SK-N-SH (cell line): Measurements from ENCODE around the gene CHPF. TPM values are rescaled to one million over a fixed set of nuclear protein-coding genes. Genes with fewer than 3 reads are reported as not detected.

Source experiments
- CTCF ChIA-PET: fragments of 300-600, 350-600 bp; formaldehyde crosslinking; extraction: SDS; loops from one replicate; lab custom pipeline; 2021; lab: Yijun Ruan, JAX
- POLR2A ChIA-PET: fragments of 350-600 bp; sonication (Branson Sonifier 250); formaldehyde crosslinking; extraction: SDS; loops from one replicate; lab custom pipeline; 2020; ENCODE audit warnings: antibody characterized with exemption, inconsistent platforms; lab: Yijun Ruan, JAX
- DNase-seq: peaks from one replicate; pipeline ENCODE4 v3.0.0; 2012
- H2AFZ ChIP-seq: fragments of 200-600 bp; sonication (generic); 2 replicates; pipeline ENCODE4 v1.8.1; 2016; ENCODE audit warnings: antibody characterized with exemption, mild to moderate bottlenecking, low read depth
- H3F3A ChIP-seq: fragments of 200-600 bp; sonication (generic); replicated peaks from 2 replicates; pipeline ENCODE3; 2016; ENCODE audit warnings: antibody characterized with exemption, mild to moderate bottlenecking; ENCODE audit not compliant: insufficient read depth
- H3K27ac ChIP-seq, 2 experiments: fragments of 200-500 bp in 1 of 2; fragments of 200-600 bp in 1 of 2; sonication (Bioruptor generic) in 1 of 2; sonication (generic), shearing (Covaris generic) in 1 of 2; 2 replicates each; pipeline versions ENCODE4 v1.5.1 to v1.6.1; 2014 to 2016; ENCODE audit warnings: low read depth in 2 of 2, inconsistent platforms in 1 of 2, low read length in 1 of 2, mild to moderate bottlenecking in 1 of 2, mixed read lengths in 1 of 2
- H3K27me3 ChIP-seq: fragments of 200-600 bp; sonication (generic), shearing (Covaris generic); 2 replicates; pipeline ENCODE4 v1.6.1; 2016; ENCODE audit warnings: mixed run types; ENCODE audit not compliant: insufficient read depth
- H3K36me3 ChIP-seq, 2 experiments: fragments of 200-500 bp in 1 of 2; fragments of 200-600 bp in 1 of 2; sonication (Bioruptor generic) in 1 of 2; sonication (generic) in 1 of 2; replicated peaks in 1 of 2; 2 replicates each; pipeline versions ENCODE3 to v1.5.1; 2014 to 2016; ENCODE audit warnings: low read length in 1 of 2, mild to moderate bottlenecking in 1 of 2; ENCODE audit not compliant: insufficient read depth in 2 of 2, control insufficient read depth in 1 of 2
- H3K4me1 ChIP-seq, 2 experiments: fragments of 200-500 bp in 1 of 2; fragments of 200-600 bp in 1 of 2; sonication (Bioruptor generic) in 1 of 2; sonication (generic), shearing (Covaris generic) in 1 of 2; 2 replicates each; pipeline versions ENCODE4 v1.5.1 to v1.6.1; 2014 to 2016; ENCODE audit warnings: low read depth in 1 of 2, low read length in 1 of 2, mixed run types in 1 of 2; ENCODE audit not compliant: insufficient read depth in 2 of 2, control insufficient read depth in 1 of 2
- H3K4me2 ChIP-seq: fragments of 200-600 bp; sonication (generic), shearing (Covaris generic); 2 replicates; pipeline ENCODE4 v1.6.1; 2017; ENCODE audit warnings: mixed run types
- H3K4me3 ChIP-seq, 2 experiments: fragments of 200-500 bp in 1 of 2; fragments of 200-600 bp in 1 of 2; sonication (Bioruptor generic) in 1 of 2; sonication (generic), shearing (Covaris generic) in 1 of 2; 2 replicates each; pipeline versions ENCODE4 v1.5.1 to v1.8.1; 2014 to 2016; ENCODE audit warnings: low read depth in 2 of 2, inconsistent platforms in 1 of 2, low read length in 1 of 2, mild to moderate bottlenecking in 1 of 2, mixed read lengths in 1 of 2, moderate library complexity in 1 of 2
- H3K79me2 ChIP-seq: fragments of 200-600 bp; sonication (generic); 2 replicates; pipeline ENCODE4 v1.8.1; 2017; ENCODE audit warnings: mild to moderate bottlenecking; ENCODE audit not compliant: insufficient read depth
- H3K9ac ChIP-seq: fragments of 200-600 bp; sonication (generic); 2 replicates; pipeline ENCODE4 v1.6.1; 2017; ENCODE audit warnings: mixed run types
- H3K9me2 ChIP-seq: fragments of 200-600 bp; sonication (generic); 2 replicates; pipeline ENCODE4 v1.6.1; 2017; ENCODE audit warnings: mixed run types
- H3K9me3 ChIP-seq: fragments of 200-600 bp; sonication (generic); 2 replicates; pipeline ENCODE4 v1.6.1; 2017; ENCODE audit warnings: mixed run types, mild to moderate bottlenecking, moderate library complexity
- H4K20me1 ChIP-seq: fragments of 200-600 bp; sonication (generic); 2 replicates; pipeline ENCODE4 v1.6.1; 2017; ENCODE audit warnings: mild to moderate bottlenecking, mixed run types; ENCODE audit not compliant: insufficient read depth
- CHD2 ChIP-seq: fragments of 150-350 bp; IDR thresholded peaks from 2 replicates; pipeline ENCODE4 v1.6.1; 2018; ENCODE audit warnings: low read length; ENCODE audit not compliant: partially characterized antibody
- ELF1 ChIP-seq: IDR thresholded peaks from 2 replicates; pipeline ENCODE4 v1.4.0; 2012
- EP300 ChIP-seq, 2 experiments: IDR thresholded peaks; 2 replicates each; pipeline versions ENCODE4 v1.4.0 to v1.6.1; 2012; ENCODE audit warnings: borderline replicate concordance in 1 of 2, low read depth in 1 of 2, low read length in 1 of 2
- FOSL2 ChIP-seq: IDR thresholded peaks from 2 replicates; pipeline ENCODE4 v1.4.0; 2012; ENCODE audit warnings: low read depth, mild to moderate bottlenecking, moderate library complexity, borderline replicate concordance
- FOXJ3 ChIP-seq: sonication (generic); formaldehyde crosslinking; IDR thresholded peaks from 2 replicates; pipeline ENCODE4 v1.5.1; 2020; ENCODE audit warnings: mild to moderate bottlenecking, missing genetic modification reagents
- GABPA ChIP-seq: IDR thresholded peaks from 2 replicates; pipeline ENCODE4 v1.4.0; 2012; ENCODE audit warnings: low read depth, mild to moderate bottlenecking
- GATA2 ChIP-seq: sonication (generic); formaldehyde crosslinking; IDR thresholded peaks from 2 replicates; pipeline ENCODE4 v1.5.0; 2020; ENCODE audit warnings: mild to moderate bottlenecking, missing genetic modification reagents
- IRF3 ChIP-seq: fragments of 150-350 bp; IDR thresholded peaks from 2 replicates; pipeline ENCODE4 v1.6.1; 2016; ENCODE audit warnings: mild to moderate bottlenecking, low read depth, low read length
- MEF2A ChIP-seq: IDR thresholded peaks from 2 replicates; pipeline ENCODE4 v1.4.0; 2012; ENCODE audit warnings: low read depth, borderline replicate concordance
- MXI1 ChIP-seq: IDR thresholded peaks from 2 replicates; pipeline ENCODE4 v1.6.1; 2012; ENCODE audit warnings: mild to moderate bottlenecking, low read depth, low read length, improper control_type of control experiment
- PBX3 ChIP-seq: IDR thresholded peaks from 2 replicates; pipeline ENCODE4; 2012
- RFX5 ChIP-seq: IDR thresholded peaks from 2 replicates; pipeline ENCODE4 v1.6.1; 2012; ENCODE audit warnings: mild to moderate bottlenecking, improper control_type of control experiment, low read length
- SIN3A ChIP-seq: IDR thresholded peaks from 2 replicates; pipeline ENCODE4 v1.6.1; 2012; ENCODE audit warnings: low read depth, mild to moderate bottlenecking, low read length, moderate library complexity, borderline replicate concordance
- SMC3 ChIP-seq: IDR thresholded peaks from 2 replicates; pipeline ENCODE4 v1.6.1; 2012; ENCODE audit warnings: low read depth, low read length, improper control_type of control experiment
- TEAD4 ChIP-seq: IDR thresholded peaks from 2 replicates; pipeline ENCODE4 v1.4.0; 2012; ENCODE audit warnings: mild to moderate bottlenecking, borderline replicate concordance; ENCODE audit not compliant: insufficient read depth
- USF2 ChIP-seq: fragments of 150-350 bp; IDR thresholded peaks from 2 replicates; pipeline ENCODE4 v1.6.1; 2017; ENCODE audit warnings: antibody characterized with exemption, low read length, low read depth, borderline replicate concordance
- YY1 ChIP-seq: IDR thresholded peaks from 2 replicates; pipeline ENCODE4 v1.4.0; 2012; ENCODE audit warnings: low read depth, mild to moderate bottlenecking
- WGBS: methylation state at CpG from one replicate; pipeline ENCODE4 v1.1.6; 2017; ENCODE audit warnings: low lambda C conversion rate; 5-methylcytosine and 5-hydroxymethylcytosine counted together
- polyA plus RNA-seq, 3 experiments: library from polyadenylated mRNA; depleted of rRNA; stranded (reverse); fragments of >200 nt; gene quantifications; 2 replicates each; pipeline ENCODE4 v1.2.3, GENCODE V29; 2012

Gene CHPF
- polyA plus RNA-seq, 1 of the 3 experiments (the other 2 are of a cell fraction): 141 TPM

GRCh38 chr2:219572237-219573001 lies 28.8 kb upstream of the CHPF start, which contains the start of gene INHA:
Gene INHA (plus strand): TSS chr2:219572310. CDS start chr2:219572375, 65 bp downstream.
- ChIA-PET POLR2A (interaction anchor here (1.9 to 3.8 kb wide), 4 partner anchors 20 to 46 kb away, joined by 9 to 56 read pairs (median 18); partner anchors contain the start of genes CHPF, STK11IP and TMEM198), CTCF (interaction anchor here (1.7 to 5.5 kb wide), 3 partner anchors 12 to 71 kb away, joined by 13 to 48 read pairs (median 13); partner anchors contain the start of gene STK11IP)
- peak within 1 kb of the TSS; percentile 36 to 76 for H3K27ac ChIP-seq
- H3K9me2 ChIP-seq: no peaks in the 10 kb centered on the region
- peak within 1 kb of the TSS; percentile 81 for H3K4me2 ChIP-seq
- peak within 1 kb of the TSS; percentile 97 for H2AFZ ChIP-seq
- H3K9me3 ChIP-seq: no peaks in the 10 kb centered on the region
- H3K36me3 ChIP-seq: peaks cover 6 to 15% of the 10 kb centered on the region in 2 experiments
- H3K9ac ChIP-seq: peak within 1 kb of the TSS; percentile 69
- H3K4me1 ChIP-seq: peaks cover 3 to 21% of the 10 kb centered on the region in 2 experiments; a peak in 1 of 4 replicates
- 94% methylated on average over 8 of the region's 13 CpGs for WGBS
- H4K20me1 ChIP-seq: no peaks in the 10 kb centered on the region
- H3F3A ChIP-seq: peaks cover 6% of the 10 kb centered on the region
- DNase-seq: no peak
- no peaks in the 10 kb centered on the region; the same call in 1 of the 2 replicates for H3K27me3 ChIP-seq
- TF ChIP-seq FOXJ3 (CRISPR knock-in tag): 0 out of 2 replicates have a peak, but pooled peaks have one; percentile 4
- no peak for TF ChIP-seq GATA2 (CRISPR knock-in tag)
- TF ChIP-seq EP300 (IDR thresholded peaks at IDR 0.05; ENCODE audit: borderline replicate concordance in 1 of 2, low read depth in 1 of 2, low read length in 1 of 2): no peak
- no peak for TF ChIP-seq YY1
- no peak for TF ChIP-seq IRF3
- H3K79me2 ChIP-seq: peaks cover 4% of the 10 kb centered on the region; the same call in 1 of the 2 replicates
- peak within 1 kb of the TSS; percentile 65 to 82 for H3K4me3 ChIP-seq

- ChIA-PET POLR2A (interaction anchor here (0.9 to 3.8 kb wide), 9 partner anchors 10 to 71 kb away, joined by 3 to 56 read pairs (median 9); partner anchors contain the start of genes CHPF, STK11IP and TMEM198), CTCF (interaction anchor here (0.5 to 5.5 kb wide), 11 partner anchors 9 to 118 kb away, joined by 3 to 48 read pairs (median 6); partner anchors contain the start of gene STK11IP)
- DNase-seq: peak; percentile 97
- H3K36me3 ChIP-seq: peaks cover 6 to 24% of the 10 kb centered on the region in 2 experiments
- H3K4me1 ChIP-seq: peaks cover 3 to 21% of the 10 kb centered on the region in 2 experiments; a peak in 1 of 4 replicates
- peak within 1 kb of the TSS; percentile 69 for H3K9ac ChIP-seq
- H3K27ac ChIP-seq: peak within 1 kb of the TSS; percentile 36 to 76
- H4K20me1 ChIP-seq: no peaks in the 10 kb centered on the region
- peak within 1 kb of the TSS; percentile 65 to 82 for H3K4me3 ChIP-seq
- H3K79me2 ChIP-seq: peaks cover 4% of the 10 kb centered on the region; the same call in 1 of the 2 replicates
- no peaks in the 10 kb centered on the region for H3K9me3 ChIP-seq
- peaks cover 6% of the 10 kb centered on the region for H3F3A ChIP-seq
- H3K27me3 ChIP-seq: no peaks in the 10 kb centered on the region
- peak within 1 kb of the TSS; percentile 97 for H2AFZ ChIP-seq
- WGBS: 22% methylated on average over 13 of the region's 42 CpGs
- no peaks in the 10 kb centered on the region for H3K9me2 ChIP-seq
- H3K4me2 ChIP-seq: peak within 1 kb of the TSS; percentile 81
- TF ChIP-seq RFX5: no peak
- no peak for TF ChIP-seq IRF3
- TF ChIP-seq FOSL2: no peak
- no peak for TF ChIP-seq USF2
- peak; percentile 62; the same call in 1 of the 2 replicates for TF ChIP-seq GABPA
- TF ChIP-seq EP300 (IDR thresholded peaks at IDR 0.05; ENCODE audit: borderline replicate concordance in 1 of 2, low read depth in 1 of 2, low read length in 1 of 2): peak in 1 of 2 experiments; percentile 55; a peak in 1 of 4 replicates
- TF ChIP-seq MEF2A: no peak
- TF ChIP-seq PBX3: no peak
- no peak for TF ChIP-seq TEAD4
- peak; percentile 39; the same call in 1 of the 2 replicates for TF ChIP-seq ELF1
- TF ChIP-seq MXI1: 0 out of 2 replicates have a peak, but pooled peaks have one; percentile 17
- TF ChIP-seq FOXJ3 (CRISPR knock-in tag): 0 out of 2 replicates have a peak, but pooled peaks have one; percentile 46
- TF ChIP-seq SMC3: no peak
- TF ChIP-seq SIN3A: 0 out of 2 replicates have a peak, but pooled peaks have one; percentile 30
- TF ChIP-seq CHD2: peak; percentile 69
Measured at GRCh38 chr2:219571311-219572236, 28.0 kb upstream of the CHPF start, which contains the start of gene OBSL1. Gene OBSL1 (minus strand): TSS chr2:219571539. CDS start chr2:219571232, 307 bp downstream.
